HG03571 (cell line): ENCODE results near the gene ATOX1.
"Not testable (repeated sequence)": the region's sequence is repeated elsewhere in the genome, so short reads cannot be mapped to it uniquely, and the experiment has no call there.

Source experiments
- ATAC-seq: cut with Tn5 transposase; IDR thresholded peaks from one replicate; pipeline ENCODE4 v1.9.1; 2021; ENCODE audit not compliant: unreplicated experiment

Gene ATOX1

DNA sequence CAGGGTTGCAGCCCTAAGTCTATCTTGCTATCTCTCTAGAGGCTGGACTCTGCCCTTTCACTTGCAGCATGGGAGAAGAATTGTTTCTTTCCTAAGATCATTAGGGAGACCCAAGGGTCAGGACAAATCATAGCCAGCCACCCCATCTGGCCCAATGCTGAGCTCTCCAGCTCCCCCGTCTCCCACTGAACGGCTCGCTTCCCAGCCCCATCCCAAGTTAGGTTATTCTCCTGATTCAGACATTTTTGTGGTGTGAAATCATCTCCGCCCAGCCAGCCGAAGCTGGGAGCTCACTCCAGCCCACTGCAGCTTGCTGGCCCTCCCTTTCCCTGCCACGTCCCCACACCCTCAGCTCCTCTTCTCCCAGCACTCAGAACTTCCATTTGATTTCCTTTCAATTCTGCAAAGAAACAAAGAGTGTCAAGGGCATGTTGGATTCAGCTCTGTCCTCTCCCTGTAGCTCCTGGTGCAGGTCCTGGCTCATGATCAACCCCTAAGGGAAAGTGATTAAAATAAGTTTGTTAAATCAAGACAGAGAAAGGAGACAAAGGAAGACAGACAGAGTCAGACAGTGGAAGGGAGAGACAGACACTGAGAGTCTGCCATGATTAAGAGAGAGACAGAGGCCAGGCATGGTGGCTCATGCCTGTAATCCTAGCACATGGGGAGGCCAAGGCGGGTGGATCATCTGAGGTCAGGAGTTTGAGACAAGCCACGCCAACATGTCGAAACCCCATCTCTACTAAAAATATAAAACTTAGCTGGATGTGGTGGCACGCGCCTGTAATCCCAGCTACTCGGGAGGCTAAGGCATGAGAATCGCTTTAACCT, 59.1 kb downstream of the ATOX1 start:
- ATAC-seq: no peak

- not testable (repeated sequence) for ATAC-seq
Measured at GRCh38 chr5:151698081-151698480, 60.4 kb downstream of the ATOX1 start.

GRCh38 chr5:151697452-151697851, 61.0 kb downstream of the ATOX1 start:
- no peak for ATAC-seq

DNA sequence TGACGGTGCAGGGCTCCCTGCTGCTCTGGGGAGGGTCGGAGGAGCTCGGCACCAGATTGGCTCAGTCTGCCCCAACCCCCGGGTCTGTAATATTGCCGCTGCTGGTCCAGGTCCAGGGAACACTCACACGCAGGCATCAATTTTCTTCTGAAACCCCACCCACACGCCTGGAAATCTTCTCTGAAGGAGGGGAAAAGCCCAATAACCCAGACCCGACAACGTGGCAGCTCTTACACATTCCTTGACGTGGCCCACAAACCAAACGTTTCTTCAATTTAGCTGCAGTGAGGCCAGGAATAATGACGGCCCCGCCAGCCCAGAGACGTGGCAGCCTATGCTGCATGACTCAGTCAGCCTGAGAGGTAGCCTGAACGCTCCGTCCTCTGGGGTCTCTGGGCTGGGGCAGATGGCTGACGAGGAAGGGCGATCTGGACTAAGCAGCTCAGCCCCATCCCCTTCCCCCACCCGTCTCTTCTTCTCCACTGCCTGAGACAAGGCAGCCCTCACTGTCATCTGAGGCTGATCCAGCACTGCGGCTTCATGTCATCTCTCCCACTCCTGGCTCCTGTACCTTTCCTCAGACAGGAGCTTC, 61.9 kb downstream of the ATOX1 start:
- no peak for ATAC-seq

DNA sequence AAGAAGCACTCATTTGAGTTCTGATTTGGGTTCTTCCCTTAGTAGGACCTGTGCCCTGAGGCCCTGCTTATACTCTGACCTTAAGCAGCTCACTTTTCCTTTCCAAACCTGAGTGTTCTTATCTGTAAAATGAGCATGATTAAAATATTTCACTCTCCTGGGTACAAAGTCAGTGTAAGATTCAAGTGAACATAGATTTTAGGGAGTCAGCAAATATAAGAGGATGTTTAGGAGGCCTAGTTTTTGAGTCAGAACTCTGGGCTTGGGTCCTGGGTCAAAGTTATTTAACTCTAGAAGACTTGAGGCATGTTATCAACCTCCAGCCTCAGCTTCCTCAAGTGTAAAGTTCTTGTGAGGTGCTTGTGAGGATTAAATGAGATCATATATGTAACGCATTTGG, 63.0 kb downstream of the ATOX1 start:
- no peak for ATAC-seq

DNA sequence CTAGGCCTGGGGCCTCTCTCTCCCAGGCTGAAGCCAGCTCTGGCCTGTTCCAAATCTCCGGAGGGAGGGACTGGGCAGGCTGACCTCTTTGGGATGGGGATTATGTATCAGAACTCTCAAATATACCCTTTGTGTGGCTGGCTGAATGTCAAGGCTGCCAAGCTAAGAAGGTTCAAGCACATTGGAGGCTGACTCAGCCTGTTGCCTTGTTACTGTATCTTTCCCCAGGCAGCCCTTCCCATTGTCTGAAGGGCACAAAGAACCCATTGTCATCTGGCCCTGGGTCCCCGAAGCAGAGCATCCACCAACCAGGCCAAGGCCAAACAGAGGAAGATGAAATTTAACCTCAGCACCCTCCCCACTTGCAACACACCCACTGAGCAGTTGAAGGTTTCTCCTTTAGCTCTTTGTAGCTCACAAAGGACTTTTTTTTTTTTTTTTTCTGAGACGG, 64.4 kb downstream of the ATOX1 start:
- ATAC-seq: no peak
